Mucosa of descending colon (tissue), 3 donors: Measurements from ENCODE around the gene FUBP3. TPM values are rescaled to one million over a fixed set of nuclear protein-coding genes. Genes with fewer than 3 reads are reported as not detected.

ENCODE experiments used
- ATAC-seq: fragments of 200-7000 bp; cut with Tn5 transposase; one replicate; pipeline ENCODE4 v1.9.1; 2020; ENCODE audit warnings: mild to moderate bottlenecking, moderate library complexity
- DNase-seq, 3 donors: peaks; one replicate each; pipeline ENCODE4 v3.0.0-alpha.2; 2020
- H3K36me3 ChIP-seq: fragments of 200-600 bp; one replicate; pipeline ENCODE4 v1.8.0; 2021; ENCODE audit warnings: low read depth, mild to moderate bottlenecking
- H3K4me1 ChIP-seq: fragments of 200-600 bp; one replicate; pipeline ENCODE4 v1.8.0; 2021; ENCODE audit warnings: low read depth, mild to moderate bottlenecking
- H3K4me3 ChIP-seq: fragments of 200-600 bp; one replicate; pipeline ENCODE4 v1.8.0; 2021; ENCODE audit warnings: mild to moderate bottlenecking
- H3K9me3 ChIP-seq: fragments of 200-600 bp; one replicate; pipeline ENCODE4 v1.8.0; 2021; ENCODE audit warnings: mild to moderate bottlenecking
- intact Hi-C, 2 donors: fragments of 100-400 bp; cut with DNase I in 1 of 2; cut with micrococcal nuclease in 1 of 2; formaldehyde crosslinking; loops; one replicate each; pipeline versions ENCODE4 v1.11.0 to v1.11.1; 2022; cut with DNase I, micrococcal nuclease
- total RNA-seq, 3 donors: library from RNA; stranded (reverse); fragmentation: NEBNext Ultra II Directional in 2 of 3; extraction: Animal tissue kit (Norgen Biotek cat#: 25700) in 2 of 3; gene quantifications; one replicate each; pipeline versions ENCODE4 v1.2.1 to v1.2.4, GENCODE V29; 2021 to 2023
- TF ChIP-seq, protein P1 (sequence below): fragments of 200-600 bp; IDR thresholded peaks from one replicate; pipeline ENCODE4 v1.8.0; 2022; ENCODE audit warnings: antibody characterized with exemption, mild to moderate bottlenecking
- donor health status: DM: no; HTN: no; CAD: no; lungs with moderate emphysema.
- donor health status: DM: no; HTN: no; CAD: no.
- donor health status: DM: no; HTN: yes; CAD: no.

Gene FUBP3
- total RNA-seq, 3 donors from 2014 or later: 36.5 to 56.5 (median 43.3) TPM

DNA sequence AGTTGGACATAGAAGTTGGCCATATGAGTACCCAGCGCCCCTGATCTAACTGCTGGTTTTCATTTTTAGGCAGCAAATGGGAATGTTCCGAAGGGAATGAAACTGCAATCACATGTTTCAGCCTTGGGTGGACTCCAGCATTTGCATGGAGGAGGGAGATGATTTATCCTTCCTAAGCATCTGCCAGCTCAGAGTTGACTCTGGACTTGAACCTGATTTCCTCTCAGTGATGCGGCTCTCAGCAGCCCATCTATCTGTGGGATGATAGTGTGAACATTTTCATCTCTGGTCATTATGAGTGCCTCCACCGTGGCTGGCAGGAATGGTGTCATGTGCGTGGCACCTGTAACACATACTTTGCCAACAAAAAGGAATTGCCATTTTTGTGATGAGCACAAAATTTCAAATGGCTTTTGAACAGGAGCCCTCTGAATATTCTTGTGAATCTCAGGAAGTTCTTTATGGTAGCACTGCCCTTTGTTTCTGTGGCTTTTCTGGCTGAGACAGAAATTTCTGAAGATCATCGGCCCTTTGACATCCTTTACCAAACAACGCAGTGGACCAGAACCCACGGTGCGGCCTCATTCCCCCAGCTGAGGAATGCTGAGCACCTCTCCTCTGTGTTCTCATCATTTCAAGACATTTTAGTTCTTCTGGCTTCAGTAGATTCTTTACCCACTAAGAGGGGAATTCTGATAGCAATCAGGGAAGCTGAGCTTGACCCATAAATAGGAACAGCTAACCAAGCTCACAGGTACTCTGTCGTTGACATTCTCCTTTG lies 28.5 kb downstream of the FUBP3 start:
- H3K36me3 ChIP-seq: no peaks in the 10 kb centered on the region
- H3K9me3 ChIP-seq: no peaks in the 10 kb centered on the region
- intact Hi-C loops: no loop called here
- H3K4me1 ChIP-seq: no peaks in the 10 kb centered on the region
- no peak overlapping the region for H3K4me3 ChIP-seq
- ATAC-seq (no peak), DNase-seq (no peak)
- TF ChIP-seq, protein P1, sequence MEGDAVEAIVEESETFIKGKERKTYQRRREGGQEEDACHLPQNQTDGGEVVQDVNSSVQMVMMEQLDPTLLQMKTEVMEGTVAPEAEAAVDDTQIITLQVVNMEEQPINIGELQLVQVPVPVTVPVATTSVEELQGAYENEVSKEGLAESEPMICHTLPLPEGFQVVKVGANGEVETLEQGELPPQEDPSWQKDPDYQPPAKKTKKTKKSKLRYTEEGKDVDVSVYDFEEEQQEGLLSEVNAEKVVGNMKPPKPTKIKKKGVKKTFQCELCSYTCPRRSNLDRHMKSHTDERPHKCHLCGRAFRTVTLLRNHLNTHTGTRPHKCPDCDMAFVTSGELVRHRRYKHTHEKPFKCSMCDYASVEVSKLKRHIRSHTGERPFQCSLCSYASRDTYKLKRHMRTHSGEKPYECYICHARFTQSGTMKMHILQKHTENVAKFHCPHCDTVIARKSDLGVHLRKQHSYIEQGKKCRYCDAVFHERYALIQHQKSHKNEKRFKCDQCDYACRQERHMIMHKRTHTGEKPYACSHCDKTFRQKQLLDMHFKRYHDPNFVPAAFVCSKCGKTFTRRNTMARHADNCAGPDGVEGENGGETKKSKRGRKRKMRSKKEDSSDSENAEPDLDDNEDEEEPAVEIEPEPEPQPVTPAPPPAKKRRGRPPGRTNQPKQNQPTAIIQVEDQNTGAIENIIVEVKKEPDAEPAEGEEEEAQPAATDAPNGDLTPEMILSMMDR: no peak

DNA sequence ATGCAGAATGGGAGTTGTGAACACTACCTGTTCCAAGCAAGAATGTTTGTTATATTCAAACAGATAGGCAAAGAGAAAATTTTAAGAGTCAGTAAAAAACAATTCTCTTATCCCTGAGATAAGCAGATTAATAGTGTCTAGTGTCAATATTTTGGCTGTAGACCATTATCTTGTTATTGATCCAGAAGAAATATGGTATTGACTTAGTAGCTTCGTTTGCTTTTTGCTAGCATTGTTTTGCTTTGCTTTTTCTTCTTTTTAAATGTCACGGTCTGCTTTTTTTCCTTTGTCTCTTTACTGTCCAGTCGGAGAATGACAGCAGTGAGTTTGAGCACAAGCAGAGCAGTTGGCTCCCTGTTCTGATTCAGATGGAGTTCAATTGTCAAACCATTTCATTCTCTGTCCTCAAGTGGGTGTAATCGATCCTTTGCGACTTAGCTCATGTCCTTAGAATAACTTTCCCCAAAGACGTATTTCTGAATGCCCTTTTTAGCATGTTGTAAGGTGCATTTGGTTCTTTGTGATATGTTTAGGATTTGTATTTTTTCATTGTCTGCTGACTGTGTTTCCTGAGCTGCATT lies 29.3 kb downstream of the FUBP3 start:
- intact Hi-C loops: no loop called here
- TF ChIP-seq, protein P1: no peak
- Histone ChIP-seq H3K36me3 (no peaks in the 10 kb centered on the region), H3K4me3 (no peak overlapping the region), H3K4me1 (no peaks in the 10 kb centered on the region), H3K9me3 (no peaks in the 10 kb centered on the region)
- ATAC-seq (no peak), DNase-seq (no peak)

DNA sequence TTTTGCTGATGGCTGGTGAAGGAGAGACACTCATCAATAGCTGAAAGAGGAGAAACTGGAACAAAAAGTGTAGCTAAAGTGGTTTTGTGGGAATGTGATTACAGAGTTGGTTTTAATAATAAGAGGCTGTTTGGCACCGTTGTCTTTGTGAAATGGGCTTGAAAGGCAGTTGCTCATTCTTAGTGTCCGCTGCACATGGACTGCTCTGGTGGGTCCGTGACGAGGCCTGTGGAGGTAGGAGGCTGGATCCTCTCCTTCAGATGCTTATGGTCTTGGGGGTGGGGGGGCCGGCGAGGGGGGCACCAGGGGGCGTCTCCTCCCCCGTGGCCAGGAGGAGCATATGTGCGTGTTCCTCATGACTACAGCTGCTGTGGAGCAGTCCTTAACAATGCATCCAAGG lies 29.8 kb downstream of the FUBP3 start:
- no peak for ATAC-seq
- TF ChIP-seq, protein P1: no peak
- H3K9me3 ChIP-seq: no peaks in the 10 kb centered on the region
- H3K4me1 ChIP-seq: no peaks in the 10 kb centered on the region
- no peak overlapping the region for H3K4me3 ChIP-seq
- H3K36me3 ChIP-seq: no peaks in the 10 kb centered on the region
- intact Hi-C loops: no loop called here
- no peak for DNase-seq

DNA sequence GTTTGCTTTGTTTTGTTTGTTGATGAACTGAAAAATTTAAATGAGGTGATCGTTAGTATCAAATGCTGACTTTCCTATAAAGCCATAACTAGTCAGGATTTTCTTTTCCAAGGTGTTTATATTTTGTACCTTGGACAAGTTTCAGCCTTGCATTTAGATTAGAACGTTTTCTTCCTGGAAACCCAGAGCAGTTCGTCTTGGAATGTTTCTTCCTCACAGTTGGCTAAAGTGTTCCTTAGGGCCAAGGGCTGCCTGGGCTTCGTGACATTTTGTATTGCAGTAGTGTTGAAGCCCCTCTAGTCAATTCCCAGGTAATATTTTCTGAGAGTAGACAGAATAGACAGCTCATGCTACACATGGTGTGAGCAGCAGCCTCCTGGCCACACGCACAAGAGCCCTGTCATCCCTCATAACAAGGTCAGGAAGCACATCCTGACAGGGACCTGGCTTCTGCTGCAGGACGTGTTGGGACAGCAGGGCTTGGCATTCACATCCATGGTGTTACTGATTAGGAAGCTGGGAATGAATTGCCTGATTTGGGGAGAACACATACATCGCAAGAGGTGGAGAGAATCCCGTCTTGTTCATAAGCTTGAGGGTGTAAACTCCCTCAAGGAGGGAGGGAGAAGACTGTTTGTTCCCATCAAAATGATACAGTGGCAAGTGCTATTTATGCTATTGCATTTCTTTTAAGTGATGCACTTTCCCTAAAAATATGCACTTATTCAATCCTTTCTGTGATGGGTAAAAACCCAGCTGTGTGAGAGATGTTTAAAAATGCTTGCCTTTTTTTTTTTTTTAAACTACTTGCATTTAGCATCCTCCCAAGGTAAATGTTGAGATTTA lies 31.7 kb downstream of the FUBP3 start:
- Histone ChIP-seq H3K9me3 (no peaks in the 10 kb centered on the region), H3K36me3 (no peaks in the 10 kb centered on the region), H3K4me1 (no peaks in the 10 kb centered on the region), H3K4me3 (no peak overlapping the region)
- ATAC-seq (no peak), DNase-seq (no peak)
- intact Hi-C loops: no loop called here
- TF ChIP-seq, protein P1: no peak

DNA sequence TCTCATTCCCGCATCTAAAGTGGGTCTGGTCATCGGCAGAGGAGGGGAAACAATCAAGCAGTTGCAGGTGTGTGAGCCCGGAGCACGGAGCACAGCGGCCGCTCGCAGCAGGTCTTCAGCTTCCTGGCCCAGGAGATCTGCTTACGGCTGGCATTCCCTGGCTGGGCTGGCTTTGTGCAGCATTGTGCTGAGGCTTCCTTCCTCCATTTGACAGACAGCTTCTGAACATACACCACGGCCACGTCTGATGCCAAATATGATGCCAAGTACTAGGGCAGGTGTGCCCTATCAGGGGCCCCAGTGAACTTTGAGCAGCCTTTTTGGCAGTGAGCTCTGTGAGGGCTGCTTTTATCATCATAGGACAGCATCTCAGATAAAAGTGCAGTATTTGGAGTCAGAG lies 37.1 kb downstream of the FUBP3 start:
- Histone ChIP-seq H3K36me3 (peaks cover 6% of the 10 kb centered on the region), H3K4me3 (no peak overlapping the region), H3K9me3 (no peaks in the 10 kb centered on the region), H3K4me1 (no peaks in the 10 kb centered on the region)
- ATAC-seq (no peak), DNase-seq (no peak)
- intact Hi-C loops: no loop called here
- TF ChIP-seq, protein P1: no peak
